Liver (tissue), 9 donors: ENCODE results near the gene KIF9. TPM values are rescaled to one million over a fixed set of nuclear protein-coding genes. Genes with fewer than 3 reads are reported as not detected.

Experiments used
- DNase-seq: peaks from one replicate; pipeline ENCODE4 v3.0.0-alpha.2; 2017; ENCODE audit warnings: low spot score
- H3K27ac ChIP-seq, 2 donors: one replicate each; pipeline ENCODE4 v1.7.0; 2013; ENCODE audit warnings: inconsistent platforms in 2 of 2, low read length in 2 of 2, control low read depth in 1 of 2, low read depth in 1 of 2, mild to moderate bottlenecking in 1 of 2
- H3K27me3 ChIP-seq, 4 donors: one replicate each; pipeline versions ENCODE4 v1.6.1 to v1.7.0; 2013; ENCODE audit warnings: low read length in 3 of 4, inconsistent platforms in 1 of 4, mild to moderate bottlenecking in 1 of 4, moderate library complexity in 1 of 4; ENCODE audit not compliant: control insufficient read depth in 4 of 4, insufficient read depth in 4 of 4
- H3K36me3 ChIP-seq, 4 donors: one replicate each; pipeline versions ENCODE4 v1.6.1 to v1.7.0; 2013; ENCODE audit warnings: low read length in 3 of 4, mild to moderate bottlenecking in 3 of 4, low read depth in 1 of 4, moderate library complexity in 1 of 4; ENCODE audit not compliant: control insufficient read depth in 4 of 4, insufficient read depth in 3 of 4
- H3K4me1 ChIP-seq, 4 donors: one replicate each; pipeline versions ENCODE4 v1.6.1 to v1.7.0; 2013; ENCODE audit warnings: low read length in 3 of 4, mild to moderate bottlenecking in 3 of 4, moderate library complexity in 1 of 4; ENCODE audit not compliant: control insufficient read depth in 4 of 4, insufficient read depth in 4 of 4
- H3K4me3 ChIP-seq, 3 donors: one replicate each; pipeline versions ENCODE4 v1.6.1 to v1.7.0; 2013; ENCODE audit warnings: low read length in 3 of 3, control low read depth in 1 of 3, low read depth in 1 of 3, mild to moderate bottlenecking in 1 of 3
- H3K9ac ChIP-seq, 2 donors: one replicate each; pipeline ENCODE4 v1.7.0; 2013; ENCODE audit warnings: low read length in 2 of 2, mild to moderate bottlenecking in 2 of 2, moderate library complexity in 2 of 2, control low read depth in 1 of 2, low read depth in 1 of 2
- H3K9me3 ChIP-seq, 4 donors: one replicate each; pipeline versions ENCODE4 v1.6.1 to v1.7.0; 2013; ENCODE audit warnings: low read length in 3 of 4; ENCODE audit not compliant: control insufficient read depth in 4 of 4
- EGR1 ChIP-seq, 2 donors: IDR thresholded peaks; 2 replicates each; pipeline ENCODE4 v1.6.1; 2016 to 2018; ENCODE audit warnings: antibody characterized with exemption in 2 of 2, low read depth in 2 of 2
- FOXA1 ChIP-seq: IDR thresholded peaks from 2 replicates; pipeline ENCODE4 v1.6.1; 2016; ENCODE audit warnings: antibody characterized with exemption
- FOXA2 ChIP-seq: IDR thresholded peaks from 2 replicates; pipeline ENCODE4 v1.6.1; 2016; ENCODE audit warnings: antibody characterized with exemption
- GABPA ChIP-seq, 2 donors: IDR thresholded peaks in 1 of 2; conservative IDR thresholded peaks in 1 of 2; 2 replicates each; pipeline ENCODE4 v1.6.1; 2016; ENCODE audit warnings: antibody characterized with exemption in 2 of 2, mild to moderate bottlenecking in 1 of 2, moderate library complexity in 1 of 2
- HNF4A ChIP-seq, 2 donors: conservative IDR thresholded peaks; 2 replicates each; pipeline ENCODE4 v1.6.1; 2016; ENCODE audit warnings: antibody characterized with exemption in 2 of 2, mild to moderate bottlenecking in 2 of 2
- HNF4G ChIP-seq: IDR thresholded peaks from 2 replicates; pipeline ENCODE4 v1.6.1; 2016; ENCODE audit warnings: antibody characterized with exemption
- JUND ChIP-seq, 2 donors: IDR thresholded peaks; 2 replicates each; pipeline ENCODE4 v1.6.1; 2016; ENCODE audit warnings: antibody characterized with exemption in 2 of 2
- NR2F2 ChIP-seq: IDR thresholded peaks from 2 replicates; pipeline ENCODE4 v1.6.1; 2016; ENCODE audit warnings: antibody characterized with exemption
- RAD21 ChIP-seq, 2 donors: IDR thresholded peaks; 2 replicates each; pipeline ENCODE4 v1.6.1; 2016; ENCODE audit warnings: antibody characterized with exemption in 2 of 2, mild to moderate bottlenecking in 2 of 2
- SP1 ChIP-seq: IDR thresholded peaks from 2 replicates; pipeline ENCODE4 v1.6.1; 2018; ENCODE audit warnings: antibody characterized with exemption, mild to moderate bottlenecking
- TAF1 ChIP-seq: conservative IDR thresholded peaks from 2 replicates; pipeline ENCODE4 v1.6.1; 2016; ENCODE audit warnings: antibody characterized with exemption, mild to moderate bottlenecking
- WGBS: extraction: QIAGEN DNeasy Blood & Tissue Kit; methylation state at CpG from one replicate; pipeline ENCODE4 v1.1.7; 2013; 5-methylcytosine and 5-hydroxymethylcytosine counted together
- polyA plus RNA-seq, 2 donors: library from polyadenylated mRNA; stranded (reverse) in 1 of 2; unstranded in 1 of 2; fragments of 200-250 nt in 1 of 2; fragments of >200 nt in 1 of 2; fragmentation: Nextera tagmentation in 1 of 2; extraction: Ambion mirVana in 1 of 2; gene quantifications; one replicate each; pipeline versions ENCODE4 v1.2.1 to v1.2.3, GENCODE V29; 2013 to 2015
- total RNA-seq, 2 donors: library from RNA; depleted of rRNA; stranded (reverse); fragments of >200 nt; gene quantifications; one replicate each; pipeline ENCODE4 v1.2.3, GENCODE V29; 2014
- TF ChIP-seq, protein P1 (sequence below): IDR thresholded peaks from 2 replicates; pipeline ENCODE4 v1.6.1; 2016; ENCODE audit warnings: antibody characterized with exemption
- TF ChIP-seq, protein P2 (sequence below): IDR thresholded peaks from 2 replicates; pipeline ENCODE4 v1.6.1; 2016; ENCODE audit warnings: antibody characterized with exemption
- TF ChIP-seq, protein P3 (sequence below): IDR thresholded peaks from 2 replicates; pipeline ENCODE4 v1.6.1; 2016; ENCODE audit warnings: antibody characterized with exemption, mild to moderate bottlenecking
- donor health status: healthy.
- donor health status: healthy.
- donor health status: healthy.
- donor health status: healthy.
- donor health status: healthy.

KIF9 gene
- total and polyA plus RNA-seq, 4 donors: 2.3 to 4.5 (median 3.1) TPM

DNA sequence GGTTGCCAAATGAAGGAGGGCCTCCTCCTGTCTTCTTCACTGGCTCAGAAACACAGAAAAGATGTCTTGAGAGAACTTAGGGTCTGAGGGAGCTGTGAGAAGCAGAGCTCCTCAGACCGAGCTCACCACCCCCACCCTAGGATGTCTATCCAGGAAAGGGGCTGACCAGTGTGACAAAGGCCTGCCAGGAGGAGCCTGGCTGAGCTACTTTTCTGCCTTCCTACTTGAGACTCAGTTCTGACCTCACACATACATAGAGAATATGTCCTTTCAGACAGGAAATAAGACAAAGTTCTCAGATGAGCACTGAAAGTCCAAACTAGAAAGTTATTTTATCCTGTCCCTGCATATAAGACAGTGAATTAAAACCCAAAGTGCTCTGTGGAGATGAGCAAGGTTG, 54.5 kb downstream of the KIF9 start (continued):
- TF ChIP-seq, protein P1, sequence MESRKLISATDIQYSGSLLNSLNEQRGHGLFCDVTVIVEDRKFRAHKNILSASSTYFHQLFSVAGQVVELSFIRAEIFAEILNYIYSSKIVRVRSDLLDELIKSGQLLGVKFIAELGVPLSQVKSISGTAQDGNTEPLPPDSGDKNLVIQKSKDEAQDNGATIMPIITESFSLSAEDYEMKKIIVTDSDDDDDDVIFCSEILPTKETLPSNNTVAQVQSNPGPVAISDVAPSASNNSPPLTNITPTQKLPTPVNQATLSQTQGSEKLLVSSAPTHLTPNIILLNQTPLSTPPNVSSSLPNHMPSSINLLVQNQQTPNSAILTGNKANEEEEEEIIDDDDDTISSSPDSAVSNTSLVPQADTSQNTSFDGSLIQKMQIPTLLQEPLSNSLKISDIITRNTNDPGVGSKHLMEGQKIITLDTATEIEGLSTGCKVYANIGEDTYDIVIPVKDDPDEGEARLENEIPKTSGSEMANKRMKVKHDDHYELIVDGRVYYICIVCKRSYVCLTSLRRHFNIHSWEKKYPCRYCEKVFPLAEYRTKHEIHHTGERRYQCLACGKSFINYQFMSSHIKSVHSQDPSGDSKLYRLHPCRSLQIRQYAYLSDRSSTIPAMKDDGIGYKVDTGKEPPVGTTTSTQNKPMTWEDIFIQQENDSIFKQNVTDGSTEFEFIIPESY: no peak
- no peak for TF ChIP-seq EGR1 (IDR thresholded peaks at IDR 0.05; ENCODE audit: low read depth in 2 of 2)
- no peak for TF ChIP-seq TAF1

DNA sequence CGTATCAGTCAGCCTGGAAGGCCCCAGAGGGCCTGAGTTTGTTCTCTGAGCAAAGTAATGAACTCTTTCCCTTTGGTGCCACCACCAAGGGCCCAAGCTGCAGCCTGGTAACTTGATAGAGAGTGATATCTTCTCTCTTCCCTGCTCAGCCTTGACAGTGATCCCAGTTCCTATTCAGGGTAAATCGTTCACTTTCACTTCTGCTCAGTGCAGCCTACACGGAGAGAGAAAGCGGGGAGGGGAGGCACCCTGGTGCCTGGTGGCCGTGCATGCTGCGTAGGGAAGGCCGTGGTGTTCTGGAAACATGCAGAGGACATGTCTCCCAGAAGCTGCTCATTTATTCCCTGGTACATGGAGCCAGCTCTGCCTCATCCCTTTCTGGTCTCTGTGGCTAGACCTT, 54.9 kb downstream of the KIF9 start:
- Histone ChIP-seq H3K27ac (no peak overlapping the region), H3K27me3 (no peaks in the 10 kb centered on the region), H3K4me3 (no peak overlapping the region), H3K9me3 (no peaks in the 10 kb centered on the region), H3K36me3 (no peaks in the 10 kb centered on the region), H3K4me1 (peaks cover 0 to 3% (median 0%) of the 10 kb centered on the region in 4 donors), H3K9ac (no peak overlapping the region)
- no peak for DNase-seq
- TF ChIP-seq TAF1 (no peak), RAD21 (IDR thresholded peaks at IDR 0.05) (no peak)
- 78% methylated on average over 7 of the region's 7 CpGs for WGBS

DNA sequence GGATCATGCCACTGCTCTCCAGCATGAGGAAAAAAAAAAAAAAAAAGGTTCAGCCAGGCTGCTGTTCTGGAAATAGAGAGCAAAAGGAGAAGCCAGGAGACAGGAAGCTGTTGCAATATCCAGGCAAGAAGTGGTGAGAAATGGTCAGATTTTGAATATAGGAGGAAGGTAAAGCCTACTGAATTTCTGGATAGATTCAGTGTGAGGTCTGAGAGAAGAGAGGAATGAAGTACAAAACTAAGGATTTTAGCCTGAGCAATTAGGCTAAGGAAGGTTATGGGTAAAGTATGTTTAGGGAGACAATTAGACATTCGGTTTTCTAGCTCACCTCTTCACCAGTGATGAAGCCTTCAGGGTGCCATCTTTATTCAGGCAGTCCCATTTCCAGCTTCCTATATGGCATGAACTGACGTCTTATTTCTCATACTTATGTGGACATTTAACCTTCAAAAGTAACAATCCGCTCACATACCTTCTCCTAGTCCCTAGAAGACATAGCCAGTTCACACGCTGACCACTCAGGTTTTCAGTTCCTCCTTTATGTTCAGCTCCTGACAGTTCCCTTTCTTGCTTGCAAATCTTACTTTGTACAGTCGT, 57.2 kb downstream of the KIF9 start:
- Histone ChIP-seq H3K27ac (no peak overlapping the region), H3K36me3 (no peaks in the 10 kb centered on the region), H3K27me3 (no peaks in the 10 kb centered on the region), H3K9ac (no peak overlapping the region), H3K4me1 (peaks cover 0 to 3% (median 0%) of the 10 kb centered on the region in 4 donors), H3K4me3 (no peak overlapping the region), H3K9me3 (no peaks in the 10 kb centered on the region)
- 84% methylated on average over 5 of the region's 5 CpGs for WGBS
- no peak for TF ChIP-seq NR2F2
- no peak for TF ChIP-seq TAF1
- no peak for TF ChIP-seq FOXA2
- TF ChIP-seq HNF4G: no peak
- TF ChIP-seq SP1: no peak
- no peak for TF ChIP-seq HNF4A (conservative IDR thresholded peaks at IDR 0.05)
- no peak for TF ChIP-seq GABPA (IDR thresholded peaks at IDR 0.05 in 1 of 2, conservative IDR thresholded peaks at IDR 0.05 in 1 of 2)
- TF ChIP-seq EGR1 (IDR thresholded peaks at IDR 0.05; ENCODE audit: low read depth in 2 of 2): no peak
- TF ChIP-seq FOXA1: no peak
- TF ChIP-seq, protein P2, sequence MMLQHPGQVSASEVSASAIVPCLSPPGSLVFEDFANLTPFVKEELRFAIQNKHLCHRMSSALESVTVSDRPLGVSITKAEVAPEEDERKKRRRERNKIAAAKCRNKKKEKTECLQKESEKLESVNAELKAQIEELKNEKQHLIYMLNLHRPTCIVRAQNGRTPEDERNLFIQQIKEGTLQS: no peak
- TF ChIP-seq, protein P3, sequence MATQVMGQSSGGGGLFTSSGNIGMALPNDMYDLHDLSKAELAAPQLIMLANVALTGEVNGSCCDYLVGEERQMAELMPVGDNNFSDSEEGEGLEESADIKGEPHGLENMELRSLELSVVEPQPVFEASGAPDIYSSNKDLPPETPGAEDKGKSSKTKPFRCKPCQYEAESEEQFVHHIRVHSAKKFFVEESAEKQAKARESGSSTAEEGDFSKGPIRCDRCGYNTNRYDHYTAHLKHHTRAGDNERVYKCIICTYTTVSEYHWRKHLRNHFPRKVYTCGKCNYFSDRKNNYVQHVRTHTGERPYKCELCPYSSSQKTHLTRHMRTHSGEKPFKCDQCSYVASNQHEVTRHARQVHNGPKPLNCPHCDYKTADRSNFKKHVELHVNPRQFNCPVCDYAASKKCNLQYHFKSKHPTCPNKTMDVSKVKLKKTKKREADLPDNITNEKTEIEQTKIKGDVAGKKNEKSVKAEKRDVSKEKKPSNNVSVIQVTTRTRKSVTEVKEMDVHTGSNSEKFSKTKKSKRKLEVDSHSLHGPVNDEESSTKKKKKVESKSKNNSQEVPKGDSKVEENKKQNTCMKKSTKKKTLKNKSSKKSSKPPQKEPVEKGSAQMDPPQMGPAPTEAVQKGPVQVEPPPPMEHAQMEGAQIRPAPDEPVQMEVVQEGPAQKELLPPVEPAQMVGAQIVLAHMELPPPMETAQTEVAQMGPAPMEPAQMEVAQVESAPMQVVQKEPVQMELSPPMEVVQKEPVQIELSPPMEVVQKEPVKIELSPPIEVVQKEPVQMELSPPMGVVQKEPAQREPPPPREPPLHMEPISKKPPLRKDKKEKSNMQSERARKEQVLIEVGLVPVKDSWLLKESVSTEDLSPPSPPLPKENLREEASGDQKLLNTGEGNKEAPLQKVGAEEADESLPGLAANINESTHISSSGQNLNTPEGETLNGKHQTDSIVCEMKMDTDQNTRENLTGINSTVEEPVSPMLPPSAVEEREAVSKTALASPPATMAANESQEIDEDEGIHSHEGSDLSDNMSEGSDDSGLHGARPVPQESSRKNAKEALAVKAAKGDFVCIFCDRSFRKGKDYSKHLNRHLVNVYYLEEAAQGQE: no peak
- TF ChIP-seq JUND (IDR thresholded peaks at IDR 0.05): no peak
- no peak for DNase-seq
